A549 (cell line): ENCODE data around the gene ALKBH7.

Experiments
- MAX ChIP-seq: IDR thresholded peaks from 2 replicates; pipeline ENCODE4 v1.6.1; 2012
- POLR2A ChIP-seq: IDR thresholded peaks from 2 replicates; pipeline ENCODE4 v1.6.1; 2012; ENCODE audit warnings: mild to moderate bottlenecking, low read length
- SMC3 ChIP-seq: fragments of >200 bp; sonication (Bioruptor Twin); formaldehyde crosslinking; IDR thresholded peaks from 3 replicates; pipeline ENCODE4 v1.6.1; 2018; ENCODE audit warnings: inconsistent platforms
- TF ChIP-seq, protein P1 (sequence below): fragments of >200 bp; sonication (Bioruptor Twin); formaldehyde crosslinking; IDR thresholded peaks from 3 replicates; pipeline ENCODE4 v1.5.1; 2016

- no peak for TF ChIP-seq POLR2A
- TF ChIP-seq SMC3, result peak; percentile 53; the same call in 2 of the 3 replicates
- TF ChIP-seq MAX, result no peak
- TF ChIP-seq, protein P1, sequence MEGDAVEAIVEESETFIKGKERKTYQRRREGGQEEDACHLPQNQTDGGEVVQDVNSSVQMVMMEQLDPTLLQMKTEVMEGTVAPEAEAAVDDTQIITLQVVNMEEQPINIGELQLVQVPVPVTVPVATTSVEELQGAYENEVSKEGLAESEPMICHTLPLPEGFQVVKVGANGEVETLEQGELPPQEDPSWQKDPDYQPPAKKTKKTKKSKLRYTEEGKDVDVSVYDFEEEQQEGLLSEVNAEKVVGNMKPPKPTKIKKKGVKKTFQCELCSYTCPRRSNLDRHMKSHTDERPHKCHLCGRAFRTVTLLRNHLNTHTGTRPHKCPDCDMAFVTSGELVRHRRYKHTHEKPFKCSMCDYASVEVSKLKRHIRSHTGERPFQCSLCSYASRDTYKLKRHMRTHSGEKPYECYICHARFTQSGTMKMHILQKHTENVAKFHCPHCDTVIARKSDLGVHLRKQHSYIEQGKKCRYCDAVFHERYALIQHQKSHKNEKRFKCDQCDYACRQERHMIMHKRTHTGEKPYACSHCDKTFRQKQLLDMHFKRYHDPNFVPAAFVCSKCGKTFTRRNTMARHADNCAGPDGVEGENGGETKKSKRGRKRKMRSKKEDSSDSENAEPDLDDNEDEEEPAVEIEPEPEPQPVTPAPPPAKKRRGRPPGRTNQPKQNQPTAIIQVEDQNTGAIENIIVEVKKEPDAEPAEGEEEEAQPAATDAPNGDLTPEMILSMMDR, result peak; percentile 55
Observed at GRCh38 chr19:6354098-6354674, 18.4 kb upstream of the ALKBH7 start.
